Colonic mucosa (tissue), 4 donors: ENCODE data around the gene AHI1. TPM values are rescaled to one million over a fixed set of nuclear protein-coding genes. Genes with fewer than 3 reads are reported as not detected.

Experiments
- DNase-seq: peaks from one replicate; pipeline ENCODE4 v3.0.0-alpha.2; 2020
- H3K27ac ChIP-seq: fragments of 200-600 bp; one replicate; pipeline ENCODE4 v1.8.0; 2021
- H3K27me3 ChIP-seq: fragments of 200-600 bp; one replicate; pipeline ENCODE4 v1.8.0; 2021
- H3K36me3 ChIP-seq: fragments of 200-600 bp; one replicate; pipeline ENCODE4 v1.8.0; 2021
- H3K4me1 ChIP-seq: fragments of 200-600 bp; one replicate; pipeline ENCODE4 v1.8.0; 2021; ENCODE audit warnings: mild to moderate bottlenecking
- H3K4me3 ChIP-seq: fragments of 200-600 bp; one replicate; pipeline ENCODE4 v1.8.0; 2021
- H3K9ac ChIP-seq, 2 donors: one replicate each; pipeline ENCODE4 v1.7.0; 2013; ENCODE audit warnings: control low read depth in 2 of 2, low read depth in 2 of 2, low read length in 2 of 2
- H3K9me3 ChIP-seq: fragments of 200-600 bp; one replicate; pipeline ENCODE4 v1.8.0; 2021
- intact Hi-C: fragments of 100-400 bp; cut with DNase I; formaldehyde crosslinking; loops from one replicate; pipeline ENCODE4 v1.14.1; 2022
- total RNA-seq, 2 donors: library from RNA; stranded (reverse); fragmentation: NEBNext Ultra II Directional in 1 of 2; extraction: Animal tissue kit (Norgen Biotek cat#: 25700) in 1 of 2; gene quantifications; one replicate each; pipeline ENCODE4 v1.2.1, GENCODE V29; 2021
- TF ChIP-seq, protein P1 (sequence below): fragments of 200-600 bp; IDR thresholded peaks from one replicate; pipeline ENCODE4 v1.8.0; 2022; ENCODE audit warnings: antibody characterized with exemption, mild to moderate bottlenecking
- donor health status: healthy.
- donor health status: DM: no; HTN: no; CAD: no.
- donor health status: DM: no; HTN: no; CAD: no.

Gene AHI1
- total RNA-seq, 2 donors from 2014 or later: 21.0 to 25.5 TPM

DNA sequence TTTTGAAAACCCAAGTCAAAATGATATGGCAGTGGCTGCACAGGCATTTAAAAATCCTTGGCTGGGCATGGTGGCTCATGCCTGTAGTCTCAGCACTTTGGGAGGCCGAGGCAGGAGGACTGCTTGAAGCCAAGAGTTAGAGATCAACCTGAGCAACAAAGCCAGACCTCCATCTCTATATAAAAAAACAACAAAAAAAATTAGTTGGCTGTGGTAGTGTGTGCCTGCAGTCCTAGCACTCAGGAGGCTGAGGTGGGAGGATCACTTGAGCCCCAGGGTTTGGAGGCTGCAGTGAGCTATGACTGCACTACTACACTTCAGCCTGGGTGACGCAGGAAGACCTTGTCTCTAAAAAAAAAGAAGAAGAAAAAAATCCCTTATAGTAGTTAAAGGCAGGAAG is 173.6 kb downstream of the AHI1 start:
- Histone ChIP-seq H3K4me1 (no peaks in the 10 kb centered on the region), H3K9me3 (no peaks in the 10 kb centered on the region), H3K9ac (no peak overlapping the region), H3K4me3 (no peak overlapping the region), H3K27ac (no peak overlapping the region), H3K27me3 (no peaks in the 10 kb centered on the region), H3K36me3 (no peaks in the 10 kb centered on the region)
- DNase-seq: no peak
- intact Hi-C loops: no loop called here
- TF ChIP-seq, protein P1, sequence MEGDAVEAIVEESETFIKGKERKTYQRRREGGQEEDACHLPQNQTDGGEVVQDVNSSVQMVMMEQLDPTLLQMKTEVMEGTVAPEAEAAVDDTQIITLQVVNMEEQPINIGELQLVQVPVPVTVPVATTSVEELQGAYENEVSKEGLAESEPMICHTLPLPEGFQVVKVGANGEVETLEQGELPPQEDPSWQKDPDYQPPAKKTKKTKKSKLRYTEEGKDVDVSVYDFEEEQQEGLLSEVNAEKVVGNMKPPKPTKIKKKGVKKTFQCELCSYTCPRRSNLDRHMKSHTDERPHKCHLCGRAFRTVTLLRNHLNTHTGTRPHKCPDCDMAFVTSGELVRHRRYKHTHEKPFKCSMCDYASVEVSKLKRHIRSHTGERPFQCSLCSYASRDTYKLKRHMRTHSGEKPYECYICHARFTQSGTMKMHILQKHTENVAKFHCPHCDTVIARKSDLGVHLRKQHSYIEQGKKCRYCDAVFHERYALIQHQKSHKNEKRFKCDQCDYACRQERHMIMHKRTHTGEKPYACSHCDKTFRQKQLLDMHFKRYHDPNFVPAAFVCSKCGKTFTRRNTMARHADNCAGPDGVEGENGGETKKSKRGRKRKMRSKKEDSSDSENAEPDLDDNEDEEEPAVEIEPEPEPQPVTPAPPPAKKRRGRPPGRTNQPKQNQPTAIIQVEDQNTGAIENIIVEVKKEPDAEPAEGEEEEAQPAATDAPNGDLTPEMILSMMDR: no peak

GRCh38 chr6:135323202-135323668 is 174.3 kb downstream of the AHI1 start:
- TF ChIP-seq, protein P1: no peak

GRCh38 chr6:135322427-135323201 is 174.9 kb downstream of the AHI1 start:
- Histone ChIP-seq H3K4me3 (no peak overlapping the region), H3K27ac (no peak overlapping the region), H3K4me1 (no peaks in the 10 kb centered on the region), H3K9me3 (no peaks in the 10 kb centered on the region), H3K36me3 (no peaks in the 10 kb centered on the region), H3K9ac (no peak overlapping the region), H3K27me3 (no peaks in the 10 kb centered on the region)
- intact Hi-C loops: no loop called here
- no peak for DNase-seq
- TF ChIP-seq, protein P1: no peak

More at GRCh38 chr6:135323202-135323668, 174.3 kb downstream of the AHI1 start:
- Histone ChIP-seq H3K9ac (no peak overlapping the region), H3K36me3 (no peaks in the 10 kb centered on the region), H3K27me3 (no peaks in the 10 kb centered on the region), H3K27ac (no peak overlapping the region), H3K9me3 (no peaks in the 10 kb centered on the region), H3K4me1 (no peaks in the 10 kb centered on the region), H3K4me3 (no peak overlapping the region)
- no peak for DNase-seq
- intact Hi-C loops: no loop called here

DNA sequence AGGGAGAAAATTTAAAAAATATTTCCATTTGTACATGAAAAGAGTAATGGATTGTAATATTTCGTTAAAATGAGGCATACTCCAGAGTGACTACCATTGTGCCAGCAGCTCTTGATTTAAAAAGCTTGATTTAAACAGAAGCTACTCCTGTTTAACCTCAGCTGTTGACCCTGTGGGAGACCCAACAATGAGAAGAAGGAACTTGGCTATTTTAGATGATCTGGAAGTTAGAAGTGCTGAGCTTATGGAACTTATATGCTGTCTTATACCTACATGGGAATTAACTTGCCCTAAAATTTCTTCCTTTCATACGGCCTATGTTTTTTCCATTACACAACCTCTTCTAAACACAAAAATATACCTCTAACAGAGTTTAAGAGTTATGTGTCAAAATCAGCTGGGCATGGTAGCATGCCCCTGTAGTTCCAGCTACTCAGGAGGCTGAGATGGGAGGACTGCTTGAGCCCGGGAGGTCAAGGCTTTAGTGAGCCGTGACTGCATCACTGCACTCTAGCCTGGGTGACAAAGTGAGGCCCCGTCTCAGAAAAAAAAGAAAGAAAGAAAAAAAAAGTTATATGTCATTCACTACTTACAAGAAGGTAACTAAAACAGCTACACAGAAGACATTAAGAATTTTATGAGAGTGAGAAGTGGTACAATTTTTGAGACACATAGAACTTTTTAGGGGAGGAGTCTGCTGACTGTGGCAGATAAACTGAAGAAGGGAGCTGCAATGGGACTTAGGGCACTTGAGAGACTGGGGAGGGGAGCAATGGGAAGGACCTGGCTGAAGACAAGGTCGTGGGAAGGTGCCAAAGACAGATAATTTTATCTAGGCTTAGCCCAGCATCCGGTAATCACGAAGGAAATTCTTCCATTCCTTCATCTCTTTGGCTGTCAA is 176.6 kb downstream of the AHI1 start:
- no peak for DNase-seq
- TF ChIP-seq, protein P1: no peak
- Histone ChIP-seq H3K4me3 (no peak overlapping the region), H3K27ac (no peak overlapping the region), H3K27me3 (no peaks in the 10 kb centered on the region), H3K9ac (no peak overlapping the region), H3K36me3 (no peaks in the 10 kb centered on the region), H3K4me1 (no peaks in the 10 kb centered on the region), H3K9me3 (no peaks in the 10 kb centered on the region)
- intact Hi-C loops: no loop called here

DNA sequence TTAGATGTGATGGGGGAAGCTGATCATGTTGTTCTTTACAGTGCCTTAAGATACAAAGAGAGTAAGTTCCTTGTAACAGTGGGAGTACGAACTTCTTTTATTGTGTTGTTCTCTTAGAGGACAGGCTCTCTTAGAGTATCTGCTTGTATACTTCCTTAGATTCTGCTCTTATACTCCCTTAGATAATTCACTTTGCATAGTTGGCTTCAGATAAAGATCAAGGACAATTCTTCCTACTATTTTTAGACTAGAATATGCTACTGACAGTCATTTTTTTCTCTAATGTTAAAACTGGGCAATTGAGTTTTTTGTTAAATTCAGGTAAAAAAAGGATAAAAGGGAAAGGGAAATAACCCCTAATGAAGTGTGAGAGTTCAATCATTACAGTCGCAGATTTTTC is 177.7 kb downstream of the AHI1 start:
- TF ChIP-seq, protein P1: no peak
- Histone ChIP-seq H3K27me3 (no peaks in the 10 kb centered on the region), H3K27ac (no peak overlapping the region), H3K9me3 (no peaks in the 10 kb centered on the region), H3K9ac (no peak overlapping the region), H3K4me3 (no peak overlapping the region), H3K4me1 (no peaks in the 10 kb centered on the region), H3K36me3 (no peaks in the 10 kb centered on the region)
- DNase-seq: no peak
- intact Hi-C loops: no loop called here
